Astrocyte (in vitro differentiated cells and primary cell): ENCODE results near the gene AZIN2.

Source experiments
- CTCF ChIP-seq: IDR thresholded peaks from 2 replicates; pipeline ENCODE4 v1.5.1; 2011; ENCODE audit warnings: low read depth, mild to moderate bottlenecking, inconsistent platforms, low read length, moderate library complexity; ENCODE audit not compliant: insufficient read depth
- EZH2 ChIP-seq: IDR thresholded peaks from 2 replicates; pipeline ENCODE4 v1.6.1; 2012; ENCODE audit warnings: mild to moderate bottlenecking, low read length, inconsistent platforms; ENCODE audit not compliant: insufficient read depth

GRCh38 chr1:33085332-33085731, 4.4 kb downstream of the AZIN2 start:
- TF ChIP-seq CTCF (no peak), EZH2 (no peak)
